Measurements from ENCODE around the gene PM20D1. TPM values are rescaled to one million over a fixed set of nuclear protein-coding genes. Genes with fewer than 3 reads are reported as not detected.

The PM20D1 gene
- total and polyA plus RNA-seq, 12 donors, result 0.12 to 1.9 (median 0.66) TPM

- intact Hi-C loops (cut with DNase I), result no loop called here
- Histone ChIP-seq H3K4me3 (no peak overlapping the region), H3K36me3 (no peaks in the 10 kb centered on the region), H3K27ac (peak overlapping the region; percentile 37 to 85 (median 78)), H3K27me3 (no peaks in the 10 kb centered on the region), H3K9me3 (no peaks in the 10 kb centered on the region), H3K4me1 (peaks cover 4 to 35% (median 12%) of the 10 kb centered on the region in 9 donors)
- DNase-seq, result no peak
- TF ChIP-seq, protein P1, sequence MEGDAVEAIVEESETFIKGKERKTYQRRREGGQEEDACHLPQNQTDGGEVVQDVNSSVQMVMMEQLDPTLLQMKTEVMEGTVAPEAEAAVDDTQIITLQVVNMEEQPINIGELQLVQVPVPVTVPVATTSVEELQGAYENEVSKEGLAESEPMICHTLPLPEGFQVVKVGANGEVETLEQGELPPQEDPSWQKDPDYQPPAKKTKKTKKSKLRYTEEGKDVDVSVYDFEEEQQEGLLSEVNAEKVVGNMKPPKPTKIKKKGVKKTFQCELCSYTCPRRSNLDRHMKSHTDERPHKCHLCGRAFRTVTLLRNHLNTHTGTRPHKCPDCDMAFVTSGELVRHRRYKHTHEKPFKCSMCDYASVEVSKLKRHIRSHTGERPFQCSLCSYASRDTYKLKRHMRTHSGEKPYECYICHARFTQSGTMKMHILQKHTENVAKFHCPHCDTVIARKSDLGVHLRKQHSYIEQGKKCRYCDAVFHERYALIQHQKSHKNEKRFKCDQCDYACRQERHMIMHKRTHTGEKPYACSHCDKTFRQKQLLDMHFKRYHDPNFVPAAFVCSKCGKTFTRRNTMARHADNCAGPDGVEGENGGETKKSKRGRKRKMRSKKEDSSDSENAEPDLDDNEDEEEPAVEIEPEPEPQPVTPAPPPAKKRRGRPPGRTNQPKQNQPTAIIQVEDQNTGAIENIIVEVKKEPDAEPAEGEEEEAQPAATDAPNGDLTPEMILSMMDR (IDR thresholded peaks at IDR 0.05), result no peak
- 56 to 65% methylated on average over 4 of the region's 4 CpGs for WGBS, 2 donors
- peak in 1 of 8 donors; percentile 19 for ATAC-seq
Observed at GRCh38 chr1:205782627-205783432, 67.1 kb downstream of the PM20D1 start.

- Histone ChIP-seq H3K27me3 (no peaks in the 10 kb centered on the region), H3K27ac (no peak overlapping the region), H3K4me3 (no peak overlapping the region), H3K9me3 (no peaks in the 10 kb centered on the region), H3K4me1 (peaks cover 0 to 28% (median 19%) of the 10 kb centered on the region in 9 donors), H3K36me3 (no peaks in the 10 kb centered on the region)
- 87 to 91% methylated on average over 5 of the region's 5 CpGs for WGBS, 2 donors
- TF ChIP-seq, protein P1 (IDR thresholded peaks at IDR 0.05), result no peak
- DNase-seq (no peak), ATAC-seq (no peak)
- intact Hi-C loops (cut with DNase I), result no loop called here
Observed at GRCh38 chr1:205780335-205780734, 69.6 kb downstream of the PM20D1 start.

Other genes with a start within 250 kb of the PM20D1 start
- 10 to 100 TPM; 34.2 to 45.6 (median 40.2) TPM for gene ELK4, start 218.1 kb downstream of the PM20D1 start, total RNA-seq
- 1 to 10 TPM; 4.7 to 5.9 TPM for gene ELK4, start 218.1 kb downstream of the PM20D1 start, polyA plus RNA-seq
- gene SLC45A3, start 169.6 kb downstream of the PM20D1 start, total RNA-seq, result 1 to 10 TPM; 1.4 to 7.9 (median 2.2) TPM
- gene SLC45A3, start 169.6 kb downstream of the PM20D1 start, polyA plus RNA-seq, result 1 to 10 TPM; 1.8 to 4.5 TPM
- 100 to 1,000 TPM; 174 to 245 (median 211) TPM for gene NUCKS1, start 100.0 kb downstream of the PM20D1 start, total RNA-seq
- gene NUCKS1, start 100.0 kb downstream of the PM20D1 start, polyA plus RNA-seq, result 100 to 1,000 TPM in 1 of 2 donors, 10 to 100 TPM in 1; 31.8 to 107 TPM
- 10 to 100 TPM in 9 of 10 donors, 1 to 10 TPM in 1; 9.1 to 23.1 (median 16.3) TPM for gene RAB29, start 74.7 kb downstream of the PM20D1 start, total RNA-seq
- 10 to 100 TPM in 1 of 2 donors, 1 to 10 TPM in 1; 5.6 to 10.4 TPM for gene RAB29, start 74.7 kb downstream of the PM20D1 start, polyA plus RNA-seq
- 100 to 1,000 TPM; 247 to 566 (median 322) TPM for gene SLC41A1, start 36.9 kb downstream of the PM20D1 start, total RNA-seq
- gene SLC41A1, start 36.9 kb downstream of the PM20D1 start, polyA plus RNA-seq, result 100 to 1,000 TPM in 1 of 2 donors, 10 to 100 TPM in 1; 97.0 to 102 TPM
- 10 to 100 TPM in 8 of 10 donors, 1 to 10 TPM in 2; 8.4 to 41.1 (median 14.4) TPM for gene SLC26A9, start 93.3 kb upstream of the PM20D1 start, total RNA-seq
- 10 to 100 TPM in 1 of 2 donors, 1 to 10 TPM in 1; 3.3 to 10.7 TPM for gene SLC26A9, start 93.3 kb upstream of the PM20D1 start, polyA plus RNA-seq
- gene RAB7B, start 153.3 kb upstream of the PM20D1 start, total RNA-seq, result 1 to 10 TPM in 8 of 10 donors, under 1 TPM in 2; 0.49 to 4.0 (median 1.4) TPM
- gene RAB7B, start 153.3 kb upstream of the PM20D1 start, polyA plus RNA-seq, result 1 to 10 TPM in 1 of 2 donors, under 1 TPM in 1; 0.74 to 1.1 TPM
- gene CTSE, start 173.8 kb upstream of the PM20D1 start, total RNA-seq, result not detected
- under 1 TPM in 1 of 2 donors, not detected in 1; 0.01 TPM for gene CTSE, start 173.8 kb upstream of the PM20D1 start, polyA plus RNA-seq
- 1 to 10 TPM in 1 of 10 donors, not detected in 9; 1.2 TPM for gene RHEX, start 203.0 kb upstream of the PM20D1 start, total RNA-seq
- under 1 TPM in 1 of 2 donors, not detected in 1; 0.22 TPM for gene RHEX, start 203.0 kb upstream of the PM20D1 start, polyA plus RNA-seq